Hepatocyte (in vitro differentiated cells): ENCODE results near the gene PDGFRB.

Source experiments
- CTCF ChIP-seq: fragments of 200-600 bp; sonication (generic); IDR thresholded peaks from 2 replicates; pipeline ENCODE4 v1.5.1; 2016; ENCODE audit warnings: antibody characterized with exemption, mild to moderate bottlenecking; ENCODE audit not compliant: poor library complexity
- EZH2 ChIP-seq: fragments of 200-600 bp; sonication (generic); IDR thresholded peaks from 2 replicates; pipeline ENCODE4 v1.6.1; 2016; ENCODE audit warnings: antibody characterized with exemption, mild to moderate bottlenecking, borderline replicate concordance

GRCh38 chr5:150180241-150181026 is 24.8 kb upstream of the PDGFRB start:
- no peak for TF ChIP-seq CTCF
- no peak for TF ChIP-seq EZH2
